Left lung (tissue), 10 donors: ENCODE data around the gene PEPD. TPM values are rescaled to one million over a fixed set of nuclear protein-coding genes. Genes with fewer than 3 reads are reported as not detected.

ENCODE experiments used
- ATAC-seq: fragments of 200-7000 bp; cut with Tn5 transposase; one replicate; pipeline ENCODE4 v1.9.1; 2020; ENCODE audit warnings: moderate library complexity
- DNase-seq, 4 donors: peaks; one replicate each; pipeline ENCODE4 v3.0.0-alpha.2; 2013 to 2020
- H3K27ac ChIP-seq, 2 donors: fragments of 200-600 bp; sonication (generic) in 1 of 2; one replicate each; pipeline versions ENCODE4 v1.5.0 to v1.8.0; 2020 to 2021
- H3K27me3 ChIP-seq, 2 donors: fragments of 200-600 bp; sonication (generic) in 1 of 2; one replicate each; pipeline versions ENCODE4 v1.5.0 to v1.8.0; 2020 to 2021
- H3K36me3 ChIP-seq, 2 donors: fragments of 200-600 bp; sonication (generic) in 1 of 2; one replicate each; pipeline versions ENCODE4 v1.5.0 to v1.8.0; 2020 to 2021
- H3K4me1 ChIP-seq, 2 donors: fragments of 200-600 bp; one replicate each; pipeline ENCODE4 v1.8.0; 2021
- H3K4me3 ChIP-seq, 2 donors: fragments of 200-600 bp; sonication (generic) in 1 of 2; one replicate each; pipeline versions ENCODE4 v1.5.0 to v1.8.0; 2020 to 2021; ENCODE audit warnings: mild to moderate bottlenecking in 1 of 2
- H3K9me3 ChIP-seq, 2 donors: fragments of 200-600 bp; sonication (generic) in 1 of 2; one replicate each; pipeline versions ENCODE4 v1.5.0 to v1.8.0; 2020 to 2021
- CTCF ChIP-seq, 2 donors: fragments of 200-600 bp; sonication (generic) in 1 of 2; IDR thresholded peaks; one replicate each; pipeline versions ENCODE4 v1.5.0 to v1.8.0; 2021; ENCODE audit warnings: antibody characterized with exemption in 2 of 2
- intact Hi-C, 2 donors: fragments of 100-400 bp; cut with DNase I; formaldehyde crosslinking; loops; one replicate each; pipeline versions ENCODE4 v1.11.2 to v1.14.2; 2022
- polyA plus RNA-seq, 6 donors: library from polyadenylated mRNA; unstranded; fragments of 120-200 nt; gene quantifications; one replicate each; pipeline ENCODE4 v1.2.1, GENCODE V29; 2013; ENCODE audit not compliant: insufficient read length in 6 of 6
- total RNA-seq, 2 donors: library from RNA; stranded (reverse); fragmentation: NEBNext Ultra II Directional; extraction: Animal tissue kit (Norgen Biotek cat#: 25700); gene quantifications; one replicate each; pipeline ENCODE4 v1.2.1, GENCODE V29; 2021
- donor health status: DM: no; HTN: yes; CAD: no.
- donor health status: DM: no; HTN: no; CAD: no.

The PEPD gene
- total and polyA plus RNA-seq, 8 donors: 41.2 to 90.1 (median 46.2) TPM

GRCh38 chr19:33499671-33500506 is 21.7 kb downstream of the PEPD start:
- Histone ChIP-seq H3K4me1 (no peaks in the 10 kb centered on the region), H3K27me3 (no peaks in the 10 kb centered on the region), H3K9me3 (no peaks in the 10 kb centered on the region), H3K27ac (no peak overlapping the region), H3K36me3 (peaks cover 0 to 44% of the 10 kb centered on the region in 2 donors), H3K4me3 (no peak overlapping the region)
- peak in 1 of 4 donors; percentile 71 for DNase-seq
- TF ChIP-seq CTCF (IDR thresholded peaks at IDR 0.05): no peak
- intact Hi-C loops: no loop called here
- ATAC-seq: no peak

GRCh38 chr19:33499248-33499647 is 22.3 kb downstream of the PEPD start:
- no peak overlapping the region for H3K4me3 ChIP-seq
- H3K36me3 ChIP-seq: peaks cover 0 to 44% of the 10 kb centered on the region in 2 donors
- H3K4me1 ChIP-seq: no peaks in the 10 kb centered on the region

GRCh38 chr19:33498391-33499000 is 23.1 kb downstream of the PEPD start:
- Histone ChIP-seq H3K9me3 (no peaks in the 10 kb centered on the region), H3K4me3 (no peak overlapping the region), H3K27me3 (no peaks in the 10 kb centered on the region), H3K36me3 (peaks cover 0 to 44% of the 10 kb centered on the region in 2 donors), H3K4me1 (no peaks in the 10 kb centered on the region), H3K27ac (no peak overlapping the region)
- ATAC-seq: no peak
- DNase-seq: peak in 1 of 4 donors; percentile 41
- intact Hi-C loops: no loop called here
- TF ChIP-seq CTCF (IDR thresholded peaks at IDR 0.05): no peak

More at GRCh38 chr19:33499248-33499647, 22.3 kb downstream of the PEPD start:
- Histone ChIP-seq H3K9me3 (no peaks in the 10 kb centered on the region), H3K27me3 (no peaks in the 10 kb centered on the region), H3K27ac (no peak overlapping the region)
- DNase-seq (peak in 1 of 4 donors; percentile 47), ATAC-seq (no peak)
- TF ChIP-seq CTCF (IDR thresholded peaks at IDR 0.05): no peak
- intact Hi-C loops: no loop called here

- H3K36me3 ChIP-seq: peaks cover 0 to 47% of the 10 kb centered on the region in 2 donors
- intact Hi-C loops: no loop called here
- no peak overlapping the region for H3K4me3 ChIP-seq
- ATAC-seq: no peak
- no peak overlapping the region for H3K27ac ChIP-seq
- peak in 1 of 4 donors; percentile 43 for DNase-seq
- no peaks in the 10 kb centered on the region for H3K27me3 ChIP-seq
- H3K4me1 ChIP-seq: no peaks in the 10 kb centered on the region
- no peak for TF ChIP-seq CTCF (IDR thresholded peaks at IDR 0.05)
- H3K9me3 ChIP-seq: no peaks in the 10 kb centered on the region
These were observed 23.8 kb downstream of the PEPD start for GRCh38 chr19:33497778-33498175.

- DNase-seq (peak in 1 of 4 donors; percentile 50), ATAC-seq (no peak)
- TF ChIP-seq CTCF (IDR thresholded peaks at IDR 0.05): no peak
- no peaks in the 10 kb centered on the region for H3K4me1 ChIP-seq
- H3K36me3 ChIP-seq: peaks cover 0 to 49% of the 10 kb centered on the region in 2 donors
- intact Hi-C loops: no loop called here
- no peak overlapping the region for H3K4me3 ChIP-seq
- no peaks in the 10 kb centered on the region for H3K27me3 ChIP-seq
- H3K27ac ChIP-seq: no peak overlapping the region
- H3K9me3 ChIP-seq: no peaks in the 10 kb centered on the region
These were observed 24.3 kb downstream of the PEPD start for GRCh38 chr19:33497131-33497777.
